Measurements from ENCODE around the gene RFX8.

DNA sequence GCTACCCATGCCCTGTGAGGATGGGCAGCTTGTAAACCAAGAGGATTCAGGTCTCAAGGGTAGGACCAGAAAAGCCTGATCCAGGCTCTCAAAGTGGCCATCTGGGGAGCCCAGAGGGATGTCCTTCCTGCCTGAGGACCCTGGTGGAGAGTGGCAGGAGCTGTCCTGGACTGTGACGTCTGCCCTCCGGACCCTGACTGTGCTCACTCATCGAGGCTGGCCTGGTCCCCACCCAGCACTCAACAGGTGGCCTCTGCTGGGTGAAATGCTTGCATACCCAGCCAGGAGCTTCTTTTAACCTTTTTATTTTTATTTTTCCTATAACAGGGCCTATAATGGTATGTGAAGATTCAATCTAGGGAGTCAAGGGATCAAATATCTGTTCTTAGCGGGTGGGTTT, 112.1 kb downstream of the RFX8 start:
- TF ChIP-seq, protein P1, sequence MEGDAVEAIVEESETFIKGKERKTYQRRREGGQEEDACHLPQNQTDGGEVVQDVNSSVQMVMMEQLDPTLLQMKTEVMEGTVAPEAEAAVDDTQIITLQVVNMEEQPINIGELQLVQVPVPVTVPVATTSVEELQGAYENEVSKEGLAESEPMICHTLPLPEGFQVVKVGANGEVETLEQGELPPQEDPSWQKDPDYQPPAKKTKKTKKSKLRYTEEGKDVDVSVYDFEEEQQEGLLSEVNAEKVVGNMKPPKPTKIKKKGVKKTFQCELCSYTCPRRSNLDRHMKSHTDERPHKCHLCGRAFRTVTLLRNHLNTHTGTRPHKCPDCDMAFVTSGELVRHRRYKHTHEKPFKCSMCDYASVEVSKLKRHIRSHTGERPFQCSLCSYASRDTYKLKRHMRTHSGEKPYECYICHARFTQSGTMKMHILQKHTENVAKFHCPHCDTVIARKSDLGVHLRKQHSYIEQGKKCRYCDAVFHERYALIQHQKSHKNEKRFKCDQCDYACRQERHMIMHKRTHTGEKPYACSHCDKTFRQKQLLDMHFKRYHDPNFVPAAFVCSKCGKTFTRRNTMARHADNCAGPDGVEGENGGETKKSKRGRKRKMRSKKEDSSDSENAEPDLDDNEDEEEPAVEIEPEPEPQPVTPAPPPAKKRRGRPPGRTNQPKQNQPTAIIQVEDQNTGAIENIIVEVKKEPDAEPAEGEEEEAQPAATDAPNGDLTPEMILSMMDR (conservative IDR thresholded peaks at IDR 0.05; ENCODE audit: low read depth, low read length): no peak
- TF ChIP-seq EZH2 (IDR thresholded peaks at IDR 0.05; ENCODE audit: borderline replicate concordance, low read depth, low read length, poor library complexity, severe bottlenecking): no peak

Data from A673 (cell line).